Left lobe of liver (tissue), 2 donors: ENCODE results near the gene SEC24D. TPM values are rescaled to one million over a fixed set of nuclear protein-coding genes. Genes with fewer than 3 reads are reported as not detected.
"Not testable (repeated sequence)": the region's sequence is repeated elsewhere in the genome, so short reads cannot be mapped to it uniquely, and the experiment has no call there.

ENCODE experiments used
- ATAC-seq: fragments of 200-7000 bp; cut with Tn5 transposase; one replicate; pipeline ENCODE4 v1.9.1; 2020; ENCODE audit warnings: mild to moderate bottlenecking, moderate library complexity
- DNase-seq: peaks from one replicate; pipeline ENCODE4 v3.0.0-alpha.2; 2020; ENCODE audit warnings: low spot score
- total RNA-seq: library from RNA; stranded (reverse); gene quantifications from one replicate; pipeline ENCODE4 v1.2.1, GENCODE V29; 2021
- donor health status: DM: no; HTN: no; CAD: no; lungs with moderate emphysema.
- donor health status: DM: no; HTN: yes; CAD: no.

The SEC24D gene
- 59.1 TPM for total RNA-seq

- DNase-seq (peak; percentile 91), ATAC-seq (peak; percentile 93)
Measured at GRCh38 chr4:118835571-118836300, at the start of gene SEC24D. Gene SEC24D (minus strand): TSS chr4:118836126. CDS start chr4:118833696, 2,430 bp downstream.

GRCh38 chr4:118884716-118885115, 48.8 kb upstream of the SEC24D start:
- no peak for DNase-seq
- peak; percentile 69 for ATAC-seq

GRCh38 chr4:118883861-118884260, 47.9 kb upstream of the SEC24D start:
- ATAC-seq (no peak), DNase-seq (no peak)

GRCh38 chr4:118881512-118882146, 45.7 kb upstream of the SEC24D start:
- no peak for ATAC-seq
- no peak for DNase-seq

- ATAC-seq (no peak), DNase-seq (no peak)
Measured at GRCh38 chr4:118879409-118879808, 43.5 kb upstream of the SEC24D start.

GRCh38 chr4:118878507-118878906, 42.6 kb upstream of the SEC24D start:
- not testable (repeated sequence) for DNase-seq, ATAC-seq

GRCh38 chr4:118877797-118878196, 41.9 kb upstream of the SEC24D start:
- DNase-seq (no peak), ATAC-seq (no peak)

- ATAC-seq: no peak
- DNase-seq: no peak
Measured at GRCh38 chr4:118872181-118872580, 36.3 kb upstream of the SEC24D start.

- peak; percentile 33 for ATAC-seq
Measured at GRCh38 chr4:118869808-118870342, 33.9 kb upstream of the SEC24D start.

GRCh38 chr4:118867311-118868067, 31.6 kb upstream of the SEC24D start:
- DNase-seq: no peak
- no peak for ATAC-seq

More at GRCh38 chr4:118869808-118870342, 33.9 kb upstream of the SEC24D start:
- DNase-seq: no peak

GRCh38 chr4:118866442-118866841, 30.5 kb upstream of the SEC24D start:
- DNase-seq: no peak

GRCh38 chr4:118865091-118865708, 29.3 kb upstream of the SEC24D start:
- ATAC-seq (peak; percentile 100), DNase-seq (peak; percentile 53)

More at GRCh38 chr4:118866442-118866841, 30.5 kb upstream of the SEC24D start:
- no peak for ATAC-seq

GRCh38 chr4:118858779-118859178, 22.9 kb upstream of the SEC24D start:
- ATAC-seq (no peak), DNase-seq (no peak)

GRCh38 chr4:118857760-118858159, 21.8 kb upstream of the SEC24D start:
- DNase-seq (no peak), ATAC-seq (no peak)

GRCh38 chr4:118850488-118851173, 14.7 kb upstream of the SEC24D start:
- DNase-seq (no peak), ATAC-seq (peak; percentile 95)

- ATAC-seq: no peak
- no peak for DNase-seq
Measured at GRCh38 chr4:118849867-118850487, 14.1 kb upstream of the SEC24D start.

GRCh38 chr4:118848901-118849300, 13.0 kb upstream of the SEC24D start:
- DNase-seq: no peak
- ATAC-seq: no peak

GRCh38 chr4:118848242-118848641, 12.3 kb upstream of the SEC24D start:
- DNase-seq (no peak), ATAC-seq (no peak)

GRCh38 chr4:118846979-118847378, 11.1 kb upstream of the SEC24D start:
- DNase-seq: no peak
- no peak for ATAC-seq

GRCh38 chr4:118845552-118846050, 9.7 kb upstream of the SEC24D start:
- DNase-seq (no peak), ATAC-seq (no peak)
